ENCODE data around the gene NEFH.
A peak's percentile ranks its signal among the peaks of the same experiment; 100 is the strongest.
"Not testable (repeated sequence)": the region's sequence is repeated elsewhere in the genome, so short reads cannot be mapped to it uniquely, and the experiment has no call there.

NEFH gene

DNA sequence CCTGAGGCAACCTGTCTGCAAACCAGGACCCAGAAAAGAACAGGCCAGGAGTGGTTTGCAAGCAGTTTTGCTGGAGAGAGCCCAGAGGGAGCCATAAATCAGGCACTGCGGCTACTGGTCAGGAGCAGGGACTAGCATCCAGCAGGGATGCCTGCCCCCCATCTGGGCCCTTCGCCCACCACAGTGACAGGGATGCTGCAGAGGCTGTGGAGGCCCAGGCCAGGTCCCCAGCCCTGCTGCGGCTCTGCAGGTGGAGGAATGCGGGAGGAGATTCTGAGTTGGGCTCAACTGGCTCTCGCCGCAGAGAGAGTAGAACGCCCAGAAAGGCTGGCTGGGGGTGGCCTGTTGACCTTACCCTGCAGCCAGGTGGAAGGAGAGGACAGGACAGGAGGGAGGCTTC lies 16.4 kb upstream of the NEFH start:
- no peak for DNase-seq

DNA sequence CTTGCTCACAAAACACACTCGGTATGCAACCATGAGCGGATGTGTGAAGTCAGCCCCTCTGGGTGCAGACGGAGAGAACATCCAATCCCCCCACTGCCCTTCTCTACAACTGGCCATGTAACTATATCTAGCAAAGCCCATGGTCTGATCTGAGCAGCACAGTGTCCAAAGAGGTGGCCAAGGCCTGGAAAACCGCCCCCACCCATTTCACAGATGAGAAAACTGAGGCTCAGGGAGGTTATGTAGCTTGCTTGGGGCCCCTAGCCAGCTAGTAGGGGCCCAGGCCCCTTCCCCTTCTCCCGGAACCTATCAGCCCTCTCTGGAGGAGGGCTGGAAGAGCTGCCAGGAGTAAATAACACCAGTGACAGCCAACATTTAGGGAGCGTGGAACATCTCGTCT lies 15.4 kb upstream of the NEFH start:
- no peak for DNase-seq

- DNase-seq = no peak
Measured at GRCh38 chr22:29469755-29470154, 10.3 kb upstream of the NEFH start.

GRCh38 chr22:29470159-29470855 lies 9.7 kb upstream of the NEFH start:
- DNase-seq = peak; percentile 83

DNA sequence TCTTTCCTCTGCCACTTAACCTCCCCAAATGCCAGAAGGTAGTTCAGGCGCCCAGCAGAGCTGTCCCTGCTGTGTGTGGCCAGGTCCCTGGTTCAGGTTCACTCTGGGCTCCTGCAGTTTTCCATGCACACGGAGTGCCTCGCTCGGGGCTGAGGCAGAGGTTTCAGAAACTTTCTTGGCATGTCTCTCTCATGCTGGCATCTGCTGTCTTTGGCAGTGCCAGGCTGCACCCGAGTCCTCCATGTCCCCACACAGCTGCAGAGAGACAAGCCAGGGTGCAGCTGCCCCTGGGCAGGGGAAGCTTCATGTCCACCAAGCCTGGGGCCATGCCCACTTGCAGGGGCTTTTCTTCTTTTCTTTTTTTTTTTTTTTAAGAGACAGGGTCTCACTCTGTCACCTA lies 7.0 kb upstream of the NEFH start:
- no peak for DNase-seq

GRCh38 chr22:29475550-29475949 lies 4.5 kb upstream of the NEFH start:
- no peak for DNase-seq

DNA sequence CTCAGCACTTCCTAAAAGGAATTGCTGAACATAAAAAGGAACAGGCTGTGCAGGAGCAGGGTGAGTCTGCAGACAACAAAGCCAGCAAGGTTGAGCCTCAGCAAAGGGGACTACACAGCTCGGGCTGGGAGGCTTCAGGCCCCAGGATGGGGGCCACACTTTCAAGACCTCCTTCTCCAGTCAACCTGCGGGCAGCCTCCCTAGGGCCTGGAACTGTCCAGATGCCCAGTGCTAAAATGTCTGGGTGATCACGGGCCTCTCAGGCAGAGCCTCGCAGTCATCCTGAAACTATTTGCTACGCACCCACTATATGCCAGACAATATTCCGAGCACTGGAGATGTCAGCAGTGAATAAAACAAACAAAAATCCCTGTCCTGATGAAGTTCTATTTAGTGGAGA lies 3.9 kb upstream of the NEFH start:
- no peak for DNase-seq

DNA sequence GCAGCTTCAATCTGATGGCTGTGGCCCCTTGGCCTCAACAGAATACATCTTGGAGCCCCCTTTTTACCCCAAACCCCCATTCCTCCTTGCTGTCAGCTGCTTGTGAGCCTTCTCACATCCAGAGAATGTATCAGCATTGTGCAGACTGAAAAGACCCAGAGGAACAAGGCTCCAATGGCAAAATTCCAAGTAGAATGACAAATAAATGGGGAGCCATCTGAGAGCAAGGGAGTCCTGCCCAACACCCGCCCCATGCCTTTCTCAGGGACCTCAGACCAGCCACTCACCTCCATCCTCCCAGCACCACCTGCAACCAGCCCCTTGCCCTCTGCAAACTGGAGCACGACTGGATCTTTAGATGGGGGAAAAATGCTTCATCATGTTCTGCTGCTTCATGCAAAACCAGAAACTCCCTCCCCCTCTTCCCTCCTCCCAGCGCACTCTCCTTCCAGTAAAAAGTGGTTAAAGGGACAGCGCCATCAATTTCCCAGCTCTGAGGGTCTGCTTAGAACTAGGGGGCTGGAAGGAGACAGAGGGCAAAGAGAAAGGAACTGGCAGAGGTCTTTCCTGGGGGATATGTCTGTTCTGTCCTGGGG lies 2.2 kb upstream of the NEFH start:
- DNase-seq = no peak

DNA sequence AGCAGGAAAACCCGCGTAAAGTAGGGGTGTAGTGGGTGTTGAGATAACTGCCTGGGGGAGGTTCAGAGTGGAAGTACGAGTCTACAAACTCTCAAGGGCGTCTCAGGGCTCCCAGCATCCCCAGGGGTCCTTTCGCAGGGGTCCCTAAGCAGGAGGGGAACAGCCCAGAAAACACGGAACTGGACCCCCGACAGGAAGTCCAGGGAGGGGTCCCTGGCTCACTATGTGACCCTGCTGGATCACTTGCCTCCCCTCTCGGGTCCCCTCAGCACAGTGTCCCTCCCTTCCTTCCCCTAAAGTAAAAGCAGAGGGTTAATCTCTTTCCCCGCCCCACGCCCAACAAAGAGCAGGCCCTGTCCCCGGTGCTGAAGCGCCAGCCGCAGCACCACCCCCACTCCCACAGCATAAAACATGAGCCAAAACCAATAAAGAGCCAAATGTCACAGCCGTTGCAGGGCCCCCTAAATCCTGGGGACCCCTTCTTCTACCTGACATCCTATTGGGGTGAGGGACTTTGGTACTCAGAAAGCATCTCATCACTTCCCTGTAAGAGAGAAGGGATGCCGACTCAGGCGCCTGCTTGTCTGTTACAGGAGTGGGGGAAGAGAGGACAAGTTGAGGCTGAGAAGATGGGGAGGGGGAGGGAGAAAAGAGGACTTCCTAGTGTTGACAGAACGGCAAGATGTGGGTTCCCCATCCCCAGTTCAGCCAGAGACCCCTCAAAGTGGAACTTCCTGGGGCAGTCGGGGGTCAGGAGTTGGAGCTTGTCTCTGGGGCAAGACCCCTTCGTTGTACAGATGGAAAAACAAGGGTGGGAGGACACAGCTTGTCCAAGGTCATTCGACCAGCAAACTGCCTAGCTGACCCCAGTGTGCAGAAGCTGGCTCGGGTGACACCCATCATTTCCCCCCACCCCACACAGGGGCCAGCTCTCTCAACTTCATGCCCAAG lies 1.4 kb upstream of the NEFH start:
- peak; percentile 19 for DNase-seq

DNA sequence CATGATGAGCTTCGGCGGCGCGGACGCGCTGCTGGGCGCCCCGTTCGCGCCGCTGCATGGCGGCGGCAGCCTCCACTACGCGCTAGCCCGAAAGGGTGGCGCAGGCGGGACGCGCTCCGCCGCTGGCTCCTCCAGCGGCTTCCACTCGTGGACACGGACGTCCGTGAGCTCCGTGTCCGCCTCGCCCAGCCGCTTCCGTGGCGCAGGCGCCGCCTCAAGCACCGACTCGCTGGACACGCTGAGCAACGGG lies 169 bp downstream of the NEFH start:
- DNase-seq = no peak

DNA sequence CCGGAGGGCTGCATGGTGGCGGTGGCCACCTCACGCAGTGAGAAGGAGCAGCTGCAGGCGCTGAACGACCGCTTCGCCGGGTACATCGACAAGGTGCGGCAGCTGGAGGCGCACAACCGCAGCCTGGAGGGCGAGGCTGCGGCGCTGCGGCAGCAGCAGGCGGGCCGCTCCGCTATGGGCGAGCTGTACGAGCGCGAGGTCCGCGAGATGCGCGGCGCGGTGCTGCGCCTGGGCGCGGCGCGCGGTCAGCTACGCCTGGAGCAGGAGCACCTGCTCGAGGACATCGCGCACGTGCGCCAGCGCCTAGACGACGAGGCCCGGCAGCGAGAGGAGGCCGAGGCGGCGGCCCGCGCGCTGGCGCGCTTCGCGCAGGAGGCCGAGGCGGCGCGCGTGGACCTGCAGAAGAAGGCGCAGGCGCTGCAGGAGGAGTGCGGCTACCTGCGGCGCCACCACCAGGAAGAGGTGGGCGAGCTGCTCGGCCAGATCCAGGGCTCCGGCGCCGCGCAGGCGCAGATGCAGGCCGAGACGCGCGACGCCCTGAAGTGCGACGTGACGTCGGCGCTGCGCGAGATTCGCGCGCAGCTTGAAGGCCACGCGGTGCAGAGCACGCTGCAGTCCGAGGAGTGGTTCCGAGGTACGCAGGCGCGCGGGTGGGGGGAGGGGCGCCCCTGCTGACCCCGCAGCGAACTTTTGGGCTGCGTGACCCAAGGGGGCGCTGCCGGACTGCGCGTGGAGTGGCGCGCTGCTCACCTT lies 670 bp downstream of the NEFH start:
- peak; percentile 75 for DNase-seq

DNA sequence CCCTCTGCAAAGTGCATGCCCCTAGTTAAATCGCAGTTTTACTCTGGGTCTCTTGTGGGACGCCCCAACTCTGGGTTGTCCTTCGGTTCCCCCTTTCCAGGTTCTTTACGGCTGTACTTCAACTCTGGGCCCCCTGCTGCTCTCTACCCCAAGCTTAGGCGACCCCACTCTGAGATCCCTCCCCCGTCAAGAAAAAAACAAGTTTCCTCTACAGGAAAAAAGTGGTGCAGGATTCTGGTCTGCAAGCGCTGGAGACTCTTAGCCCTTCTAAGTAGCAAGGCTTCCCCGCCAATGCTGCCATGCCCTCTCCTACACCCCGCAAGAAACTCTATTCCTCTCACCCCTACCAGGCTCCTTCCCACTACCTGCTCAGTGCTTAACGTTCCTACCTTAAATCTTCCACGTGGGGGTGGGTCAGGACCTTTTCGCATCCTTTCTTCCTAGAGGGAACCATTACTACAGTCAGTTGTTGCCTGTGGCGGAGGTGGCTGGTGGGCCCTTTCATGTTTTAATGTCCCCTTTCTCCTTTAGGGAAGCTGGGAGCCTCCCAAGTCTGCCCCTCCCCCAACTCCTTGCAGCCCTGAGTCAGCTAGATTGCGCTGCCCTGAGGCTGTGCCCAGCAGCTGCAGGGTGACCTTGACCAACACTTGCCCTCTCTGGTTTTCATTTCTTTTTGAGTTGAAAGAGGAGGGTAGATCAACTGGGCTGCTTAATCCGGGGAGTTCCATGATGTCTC lies 1.4 kb downstream of the NEFH start:
- DNase-seq = no peak

- DNase-seq = no peak
Measured at GRCh38 chr22:29482253-29482652, 2.2 kb downstream of the NEFH start.

- no peak for DNase-seq
Measured at GRCh38 chr22:29482726-29483125, 2.7 kb downstream of the NEFH start.

GRCh38 chr22:29483254-29483653 lies 3.2 kb downstream of the NEFH start:
- no peak for DNase-seq

DNA sequence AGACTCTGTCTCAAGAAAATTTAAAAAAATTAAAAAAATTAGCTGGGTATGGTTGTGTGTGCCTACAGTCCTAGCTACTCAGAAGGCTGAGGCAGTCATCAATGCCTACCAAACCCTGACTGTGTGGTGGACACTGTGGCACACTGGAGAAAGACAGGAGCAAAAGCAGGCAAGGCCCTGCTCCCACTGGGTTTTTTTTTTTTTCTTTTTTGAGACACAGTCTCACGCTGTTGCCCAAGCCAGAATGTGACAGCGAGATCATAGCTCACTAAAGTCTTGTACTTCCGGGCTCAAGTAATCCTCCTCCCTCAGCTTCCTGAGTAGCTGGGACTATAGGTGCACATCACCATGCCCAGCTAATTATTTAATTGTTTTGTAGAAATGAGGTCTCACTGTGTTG lies 4.6 kb downstream of the NEFH start:
- DNase-seq = no peak

GRCh38 chr22:29485448-29485847 lies 5.4 kb downstream of the NEFH start:
- no peak for DNase-seq

DNA sequence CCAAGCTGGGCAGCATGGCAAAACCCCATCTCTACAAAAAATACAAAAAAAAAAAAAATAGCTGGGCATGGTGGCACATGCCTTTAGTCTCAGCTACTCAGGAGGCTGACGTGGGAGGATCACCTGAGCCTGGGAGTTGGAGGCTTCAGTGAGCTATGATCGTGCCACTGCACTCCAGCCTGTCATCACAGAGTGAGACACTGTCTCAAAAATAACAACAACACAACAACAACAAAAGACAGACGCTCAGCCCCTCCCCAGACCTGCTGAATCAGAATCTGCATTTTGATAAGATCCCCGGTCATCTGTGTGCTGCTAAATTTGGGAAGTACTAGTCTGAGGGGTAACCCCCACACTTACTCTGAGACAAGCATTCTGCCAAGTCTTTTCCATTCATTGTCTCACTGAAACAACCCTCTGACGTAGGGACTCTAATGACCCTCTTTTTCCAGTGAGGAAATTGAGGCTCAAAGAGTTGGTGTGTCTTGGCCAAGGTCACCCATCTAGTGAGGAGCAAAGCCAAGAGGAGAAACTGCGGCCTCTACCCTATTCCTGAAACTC lies 7.5 kb downstream of the NEFH start:
- no peak for DNase-seq

- DNase-seq = not testable (repeated sequence)
Measured at GRCh38 chr22:29489127-29489780, 9.2 kb downstream of the NEFH start.

DNA sequence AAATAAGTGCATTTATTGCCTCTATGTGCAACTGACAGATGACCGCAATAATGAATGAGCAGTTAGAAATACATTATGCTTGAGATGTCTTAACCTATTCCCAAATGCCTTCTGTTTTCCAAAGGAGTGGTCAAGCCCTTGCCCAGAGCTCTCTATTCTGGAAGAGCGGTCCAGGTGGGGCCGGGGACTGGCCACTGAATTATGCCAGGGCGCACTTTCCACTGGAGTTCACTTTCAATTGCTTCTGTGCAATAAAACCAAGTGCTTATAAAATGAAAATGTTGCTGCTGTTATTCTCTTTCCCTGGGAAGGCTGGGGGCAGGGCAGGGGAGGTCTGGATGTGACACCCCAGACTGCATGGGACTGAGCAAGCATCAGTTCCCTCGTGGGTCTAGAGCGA lies 11.0 kb downstream of the NEFH start:
- no peak for DNase-seq

- no peak for DNase-seq
Measured at GRCh38 chr22:29493636-29494035, 13.6 kb downstream of the NEFH start.

GRCh38 chr22:29499852-29500251 lies 19.8 kb downstream of the NEFH start:
- no peak for DNase-seq

Data from activated CD4-positive, alpha-beta T cell treated with anti-CD3 and anti-CD28 coated beads, Interleukin-10, Interleukin-2, amounts not matched to agents 100 ng/mL and 50 ng/mL, durations not matched to agents 16 hours and 8 hours (primary cell).